HG02610 (cell line): ENCODE data around the gene SYCE3.
A peak's percentile ranks its signal among the peaks of the same experiment; 100 is the strongest.

Experiments used
- ATAC-seq: cut with Tn5 transposase; IDR thresholded peaks from one replicate; pipeline ENCODE4 v1.9.1; 2021; ENCODE audit warnings: mild to moderate bottlenecking, moderate library complexity; ENCODE audit not compliant: unreplicated experiment

The SYCE3 gene

DNA sequence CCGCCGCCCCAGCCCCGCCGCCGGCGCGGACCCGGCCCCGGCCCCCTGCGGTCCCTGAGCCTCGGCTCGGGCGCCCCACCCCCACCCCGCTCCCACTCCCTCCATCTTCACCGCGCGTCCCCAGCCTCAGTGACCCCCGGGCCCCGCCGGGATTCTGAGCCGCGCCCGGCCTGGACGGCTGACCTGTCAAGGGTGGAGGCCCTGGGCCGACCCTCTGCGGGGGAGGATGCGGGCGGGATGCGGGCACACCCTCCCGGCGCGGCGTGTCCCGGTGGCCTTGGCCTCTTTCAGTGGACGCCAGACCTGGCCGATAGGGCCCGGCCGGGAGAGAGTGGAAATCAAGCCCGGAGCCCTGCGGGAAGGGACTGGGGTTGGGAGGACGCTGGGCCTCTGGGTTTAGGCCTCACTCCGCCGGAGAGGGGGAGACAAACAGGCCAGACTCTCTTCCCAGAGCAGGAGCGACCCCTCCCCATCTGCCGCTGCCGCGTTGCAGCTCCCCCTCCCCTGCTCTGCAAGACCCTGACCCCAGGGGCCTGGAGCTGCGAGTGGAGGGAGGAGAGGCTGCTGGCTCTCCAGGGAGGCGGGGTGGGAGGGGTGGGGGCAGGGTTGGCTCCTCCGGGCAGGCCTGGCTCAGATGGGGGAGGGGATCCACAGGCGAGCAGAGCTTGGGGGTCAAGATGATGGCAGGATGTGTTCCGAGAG is 38.4 kb upstream of the SYCE3 start:
- no peak for ATAC-seq

DNA sequence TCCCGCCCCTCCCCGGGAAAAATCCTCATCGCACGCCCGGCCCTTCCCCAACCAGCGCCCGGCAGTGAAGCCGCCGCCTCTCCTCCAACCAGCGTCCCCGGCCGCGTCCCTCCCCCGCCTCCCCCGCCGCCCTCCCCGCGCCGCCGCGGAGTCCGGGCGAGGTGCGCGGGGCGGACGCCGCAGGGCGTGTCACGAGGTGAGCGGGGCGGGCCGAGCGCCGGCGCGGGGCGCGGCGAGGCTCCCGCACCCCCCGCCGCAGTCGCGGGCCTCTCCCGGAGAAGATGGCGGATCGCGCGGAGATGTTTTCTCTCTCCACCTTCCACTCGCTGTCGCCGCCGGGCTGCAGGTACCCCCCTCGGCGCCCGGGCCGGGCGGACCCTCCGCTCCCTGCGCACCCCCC is 37.8 kb upstream of the SYCE3 start, which contains the start of gene MAPK8IP2:
MAPK8IP2 (plus strand) TSS at position 256 of the 400 bp plus-strand sequence; CDS start at position 282, 26 bp downstream.
- ATAC-seq: no peak

GRCh38 chr22:50599816-50600455 is 37.2 kb upstream of the SYCE3 start:
- ATAC-seq: no peak

GRCh38 chr22:50597097-50597496 is 34.4 kb upstream of the SYCE3 start:
- no peak for ATAC-seq

DNA sequence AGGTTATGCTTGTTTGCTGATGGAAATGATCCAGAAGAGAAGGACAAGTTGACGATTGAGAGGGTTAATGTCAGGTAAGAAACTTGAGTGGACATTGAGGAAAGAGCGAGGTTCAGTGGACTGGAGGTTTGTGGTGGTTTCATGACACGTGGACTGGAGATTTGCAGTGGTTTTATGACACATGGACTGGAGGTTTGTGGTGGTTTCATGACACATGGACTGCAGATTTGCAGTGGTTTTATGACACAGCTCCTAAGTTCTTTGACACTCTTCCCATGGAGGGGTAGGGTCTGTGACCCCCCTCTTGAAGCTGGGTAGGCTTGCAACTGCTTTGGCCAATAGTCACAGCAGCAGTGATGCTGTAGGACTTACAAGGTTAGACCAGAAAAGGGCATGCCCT is 32.5 kb upstream of the SYCE3 start:
- no peak for ATAC-seq

GRCh38 chr22:50587407-50587806 is 24.7 kb upstream of the SYCE3 start:
- no peak for ATAC-seq

- no peak for ATAC-seq
Measured at GRCh38 chr22:50586416-50586815, 23.7 kb upstream of the SYCE3 start.

DNA sequence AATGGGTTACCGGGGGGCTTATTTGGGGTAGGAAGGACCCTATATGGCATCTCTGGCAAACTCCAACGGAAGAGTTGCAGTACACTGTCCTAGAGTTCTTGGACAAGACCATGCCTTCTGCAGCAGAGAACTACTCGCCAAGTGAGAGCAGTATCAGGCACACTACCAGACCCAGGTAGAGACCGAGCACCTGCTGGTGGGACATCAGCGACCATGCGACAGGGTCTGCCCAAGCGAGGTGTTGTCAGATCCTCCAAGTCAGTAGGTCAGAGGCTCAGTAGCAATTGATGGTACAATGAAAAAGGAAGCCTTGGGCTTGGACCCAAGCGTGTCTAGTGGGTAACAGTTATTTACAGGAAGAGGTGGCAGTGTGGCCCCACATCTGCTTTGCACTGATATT is 23.1 kb upstream of the SYCE3 start:
- no peak for ATAC-seq

DNA sequence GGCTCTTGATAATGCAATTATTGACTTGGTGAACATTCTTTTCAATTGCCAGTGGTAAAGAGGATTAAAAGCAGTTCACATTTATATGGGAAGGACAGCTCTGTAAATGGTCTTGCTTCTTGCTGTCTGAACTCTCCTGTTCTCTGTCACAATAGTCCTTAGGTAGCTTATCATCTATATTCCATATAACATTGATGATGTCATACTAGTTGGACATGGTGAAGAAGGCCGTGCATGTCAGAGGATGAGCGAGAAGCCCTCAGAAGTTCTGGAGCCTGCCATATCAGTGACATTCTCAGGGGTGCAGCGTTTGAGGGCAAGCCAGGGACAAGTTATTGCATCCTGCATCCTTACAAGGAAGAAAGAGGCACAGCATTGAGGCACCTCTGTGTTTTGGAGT is 22.5 kb upstream of the SYCE3 start:
- no peak for ATAC-seq

DNA sequence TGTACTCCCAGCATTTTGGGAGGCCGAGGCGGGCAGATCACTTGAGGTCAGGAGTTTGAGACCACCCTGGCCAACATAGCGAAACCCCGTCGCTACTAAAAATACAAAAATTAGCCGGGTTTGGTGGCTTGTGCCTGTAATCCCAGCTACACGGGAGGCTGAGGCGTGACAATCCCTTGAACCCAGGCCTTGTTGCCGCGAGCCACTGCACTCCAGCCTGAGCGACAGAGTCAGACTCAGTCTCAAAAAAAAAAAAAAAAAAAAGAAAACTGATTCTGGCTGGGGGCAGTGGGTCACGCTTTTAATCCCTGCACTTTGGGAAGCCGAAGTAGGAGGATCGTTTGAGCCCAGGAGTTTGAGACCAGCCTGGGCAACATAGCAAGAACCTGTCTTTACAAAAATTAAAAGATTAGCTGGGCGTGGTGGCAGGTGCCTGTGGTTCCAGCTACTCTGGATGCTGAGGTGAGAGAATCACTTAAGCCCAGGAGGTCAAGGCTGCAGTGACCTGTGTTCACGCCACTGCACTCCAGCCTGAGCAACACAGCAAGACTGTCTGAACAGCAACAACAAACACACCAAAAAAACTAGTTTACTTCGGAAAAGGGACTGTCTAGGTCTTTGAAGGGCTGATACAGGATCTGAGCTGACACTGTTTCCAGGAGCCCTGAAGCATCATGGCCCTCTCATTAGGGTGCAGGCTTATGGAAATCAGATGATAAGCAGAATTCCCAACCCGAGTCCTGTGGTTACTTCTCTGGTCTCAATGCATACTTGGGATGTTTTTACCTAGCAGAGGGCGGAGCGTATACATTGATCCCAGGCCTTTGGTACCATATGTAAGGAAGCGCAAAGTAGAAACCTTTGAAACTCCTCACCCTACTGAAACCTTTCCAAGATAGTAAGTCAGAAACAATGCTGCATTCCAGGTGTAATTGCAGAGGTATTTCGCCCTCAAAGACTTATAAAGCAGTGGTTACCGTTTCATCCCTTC is 21.7 kb upstream of the SYCE3 start:
- ATAC-seq: no peak

GRCh38 chr22:50583294-50583861 is 20.7 kb upstream of the SYCE3 start:
- peak; percentile 27 for ATAC-seq

DNA sequence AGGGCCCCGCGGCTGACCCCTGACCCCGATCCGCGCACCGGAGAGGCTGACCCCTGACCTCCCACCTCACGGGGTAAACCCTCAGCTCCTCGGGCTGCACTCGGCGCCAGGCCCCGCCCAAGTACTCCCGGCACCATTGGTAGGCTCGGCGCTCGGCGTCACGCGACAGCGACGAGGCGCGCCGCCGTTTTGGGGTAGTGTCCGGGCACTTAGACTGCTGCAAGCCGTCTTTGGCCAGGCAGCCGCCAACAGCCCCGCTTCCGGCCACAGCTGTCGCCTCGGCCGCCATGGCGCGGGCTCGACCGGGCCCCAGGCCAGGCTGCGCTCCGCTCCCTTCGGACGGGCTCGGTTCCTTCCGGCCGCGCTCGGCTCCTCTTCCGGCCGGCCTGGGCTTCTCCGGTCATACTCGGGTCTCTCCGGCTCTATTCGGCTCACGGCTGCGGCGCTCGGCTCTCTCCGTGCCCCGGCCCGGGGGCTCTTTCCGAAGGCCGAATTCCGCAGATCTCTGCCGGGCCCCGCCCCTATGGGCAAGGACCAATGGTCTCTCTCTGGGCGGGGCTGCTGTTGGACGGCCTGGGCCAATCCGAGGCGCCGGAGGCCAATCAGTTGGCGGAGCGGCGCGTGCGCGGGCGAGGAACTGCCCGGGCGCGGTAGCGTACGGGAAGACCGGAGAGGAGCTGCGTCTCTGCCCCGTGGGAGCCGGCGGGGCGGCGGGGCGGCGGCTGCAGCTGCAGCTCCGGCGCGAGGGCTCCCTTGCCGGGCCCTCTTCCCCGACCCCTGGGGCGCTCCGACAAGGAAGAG is 20.0 kb upstream of the SYCE3 start, which contains the start of gene CHKB:
CHKB (minus strand) TSS at position 357 of the 801 bp plus-strand sequence; CDS start at position 289, 68 bp downstream.
- ATAC-seq: peak; percentile 89

GRCh38 chr22:50581950-50582492 is 19.3 kb upstream of the SYCE3 start:
- peak; percentile 7 for ATAC-seq

GRCh38 chr22:50581031-50581949 is 18.6 kb upstream of the SYCE3 start:
- ATAC-seq: no peak

GRCh38 chr22:50579752-50580151 is 17.0 kb upstream of the SYCE3 start:
- ATAC-seq: no peak

DNA sequence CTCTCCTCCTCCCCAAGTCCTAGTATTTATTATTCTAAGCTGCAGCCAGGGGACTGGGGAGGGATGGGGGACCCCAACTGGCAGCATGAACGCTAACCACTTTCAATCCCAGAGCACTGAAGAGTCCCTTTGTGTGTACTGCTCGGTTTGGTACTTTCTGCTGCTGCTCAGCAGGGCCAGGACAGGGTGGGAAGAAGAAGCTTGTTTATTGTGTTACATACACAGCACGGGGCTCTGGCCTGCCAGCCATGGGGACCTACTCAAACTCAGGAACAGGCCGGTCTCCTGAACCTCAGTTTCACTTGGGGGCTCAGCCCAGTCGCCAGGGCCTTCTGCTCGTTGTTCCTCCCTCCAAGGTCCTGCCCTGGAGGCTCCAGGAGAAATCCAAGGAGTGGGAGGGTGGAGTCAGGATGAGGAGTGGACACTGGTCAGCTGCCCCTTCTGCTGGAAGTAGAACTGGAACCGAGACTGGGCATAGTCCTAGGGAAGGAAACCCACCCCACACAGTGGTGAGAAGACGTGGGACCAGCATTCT is 16.1 kb upstream of the SYCE3 start:
- ATAC-seq: no peak

DNA sequence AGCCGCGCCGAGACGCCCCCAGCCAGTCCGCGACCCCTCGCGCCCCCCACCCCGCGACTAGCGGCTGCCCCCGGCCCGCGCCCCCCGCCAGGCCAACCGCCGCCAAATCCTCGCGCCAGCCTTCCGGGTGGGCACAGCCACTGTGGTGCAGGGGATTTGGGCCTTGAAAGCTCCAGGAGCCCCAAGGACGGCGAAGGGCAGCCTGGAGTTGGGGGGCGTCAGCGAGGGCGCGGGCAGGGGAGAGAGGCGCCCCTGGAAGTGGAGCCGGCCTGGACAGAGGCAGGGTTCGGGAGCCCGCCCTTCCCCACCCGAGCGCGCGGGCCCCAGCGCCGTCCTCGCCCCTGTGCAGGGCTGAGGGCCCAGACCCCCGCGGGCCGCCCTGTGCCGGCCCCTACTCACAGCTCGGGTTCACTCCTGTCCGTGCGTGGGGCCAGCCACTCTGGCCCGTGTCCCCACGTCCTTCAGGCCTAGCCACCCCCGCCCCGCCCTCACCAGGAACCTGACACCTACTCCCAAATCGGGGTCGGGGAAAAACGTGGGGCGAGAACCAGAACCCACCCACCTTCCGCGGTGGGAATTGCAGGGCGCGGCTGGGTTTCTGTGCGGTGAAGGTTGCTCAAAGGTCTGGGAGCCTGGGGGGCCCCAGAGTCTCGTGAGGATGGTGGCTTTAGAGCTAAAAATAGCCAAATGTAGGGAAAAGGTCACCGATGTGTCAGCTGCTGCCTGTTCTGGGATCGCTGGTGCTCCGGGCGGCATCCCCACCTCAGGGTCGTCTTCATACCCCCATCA is 15.5 kb upstream of the SYCE3 start, which contains the start of gene CPT1B:
CPT1B (minus strand) TSS at position 441 of the 789 bp plus-strand sequence. CDS start 512 bp downstream, outside the sequence.
- no peak for ATAC-seq

GRCh38 chr22:50577697-50577986 is 14.9 kb upstream of the SYCE3 start:
- ATAC-seq: no peak
